ENCODE results near the gene ZNF587.
"Not testable (repeated sequence)": the region's sequence is repeated elsewhere in the genome, so short reads cannot be mapped to it uniquely, and the experiment has no call there.

Gene ZNF587

DNA sequence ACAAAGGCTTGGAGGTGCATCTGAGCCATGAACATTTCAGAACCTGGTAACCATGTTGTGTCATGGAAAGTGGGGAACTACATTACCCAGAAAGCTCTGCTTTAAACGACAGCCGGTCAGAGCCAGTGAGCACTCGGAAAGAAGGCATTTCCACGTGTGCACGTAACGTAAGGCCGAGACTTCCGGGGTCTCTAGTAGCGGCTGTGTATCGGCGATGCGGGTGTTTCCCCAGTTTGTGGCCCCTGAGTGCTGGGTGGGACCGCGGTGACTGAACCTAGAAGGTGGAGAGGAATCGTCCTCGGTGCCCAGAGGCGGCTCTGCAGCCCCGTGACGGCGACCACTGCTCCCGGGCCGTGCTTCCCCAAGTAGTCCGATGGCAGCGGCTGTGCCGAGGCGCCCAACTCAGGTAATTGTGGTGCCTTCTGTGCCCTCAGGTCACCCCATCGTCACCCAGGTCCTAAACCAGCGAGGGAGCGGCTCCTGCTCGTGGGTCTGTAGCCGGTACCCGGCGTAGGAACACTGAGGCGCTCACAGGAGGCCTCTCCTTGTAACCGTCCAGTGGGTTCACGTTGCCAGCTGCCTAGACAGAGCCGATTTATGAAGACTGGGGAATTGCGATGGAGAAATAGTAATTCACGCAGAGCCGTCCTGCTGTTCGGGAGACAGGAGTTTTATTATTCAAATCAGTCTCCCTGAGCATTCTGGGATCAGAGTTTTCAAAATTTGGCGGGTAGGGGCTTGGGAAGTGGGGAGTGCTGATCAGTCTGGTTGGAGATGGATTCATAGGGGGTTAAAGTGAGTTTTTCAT lies at the start of gene ZNF587:
TSS of gene ZNF587 (plus strand) at position 194 of the 808 bp plus-strand sequence. CDS start at position 374, 180 bp downstream.
- DNase-seq, result peak; percentile 57 to 84 (median 80)

DNA sequence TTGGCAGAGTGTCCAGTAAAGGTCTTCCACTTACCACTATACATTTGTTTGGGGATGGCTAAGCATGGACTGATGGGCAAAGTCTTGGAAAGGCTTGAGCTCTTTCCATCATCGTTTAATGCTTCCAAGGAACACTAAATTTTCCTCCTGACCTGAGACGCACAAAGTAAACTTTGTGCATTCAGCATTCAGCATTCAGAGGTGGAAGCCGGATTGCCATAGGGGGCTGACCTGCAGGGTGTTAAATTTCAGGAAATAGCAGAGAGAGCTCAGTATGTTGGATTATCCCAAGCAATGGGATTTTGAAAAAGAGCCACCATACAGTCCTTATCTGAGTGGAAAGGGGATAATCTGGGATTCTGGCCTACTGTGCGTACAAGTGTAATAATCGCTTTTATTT lies 49.0 kb upstream of the ZNF587 start:
- no peak for DNase-seq

GRCh38 chr19:57802269-57802668 lies 47.4 kb upstream of the ZNF587 start:
- no peak for DNase-seq

DNA sequence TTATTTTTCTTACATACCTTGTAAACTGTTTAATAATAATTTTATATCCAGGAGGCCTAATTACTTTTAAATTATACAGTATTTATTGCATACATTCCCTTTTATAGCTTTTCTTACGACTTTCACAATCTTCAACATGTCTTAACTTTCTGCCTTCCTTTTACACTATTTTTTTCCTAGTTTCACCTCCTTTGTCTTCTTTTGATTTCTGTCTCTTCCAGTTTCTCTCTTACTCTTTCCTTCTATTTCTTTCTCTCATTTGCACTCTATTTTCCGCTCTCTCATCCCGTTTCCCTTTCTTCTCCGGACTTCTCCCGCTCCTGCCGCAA lies 46.4 kb upstream of the ZNF587 start:
- no peak for DNase-seq

- DNase-seq, result no peak
These were observed 45.9 kb upstream of the ZNF587 start for GRCh38 chr19:57803594-57804325.

- DNase-seq, result no peak
These were observed 42.1 kb upstream of the ZNF587 start for GRCh38 chr19:57807541-57807940.

DNA sequence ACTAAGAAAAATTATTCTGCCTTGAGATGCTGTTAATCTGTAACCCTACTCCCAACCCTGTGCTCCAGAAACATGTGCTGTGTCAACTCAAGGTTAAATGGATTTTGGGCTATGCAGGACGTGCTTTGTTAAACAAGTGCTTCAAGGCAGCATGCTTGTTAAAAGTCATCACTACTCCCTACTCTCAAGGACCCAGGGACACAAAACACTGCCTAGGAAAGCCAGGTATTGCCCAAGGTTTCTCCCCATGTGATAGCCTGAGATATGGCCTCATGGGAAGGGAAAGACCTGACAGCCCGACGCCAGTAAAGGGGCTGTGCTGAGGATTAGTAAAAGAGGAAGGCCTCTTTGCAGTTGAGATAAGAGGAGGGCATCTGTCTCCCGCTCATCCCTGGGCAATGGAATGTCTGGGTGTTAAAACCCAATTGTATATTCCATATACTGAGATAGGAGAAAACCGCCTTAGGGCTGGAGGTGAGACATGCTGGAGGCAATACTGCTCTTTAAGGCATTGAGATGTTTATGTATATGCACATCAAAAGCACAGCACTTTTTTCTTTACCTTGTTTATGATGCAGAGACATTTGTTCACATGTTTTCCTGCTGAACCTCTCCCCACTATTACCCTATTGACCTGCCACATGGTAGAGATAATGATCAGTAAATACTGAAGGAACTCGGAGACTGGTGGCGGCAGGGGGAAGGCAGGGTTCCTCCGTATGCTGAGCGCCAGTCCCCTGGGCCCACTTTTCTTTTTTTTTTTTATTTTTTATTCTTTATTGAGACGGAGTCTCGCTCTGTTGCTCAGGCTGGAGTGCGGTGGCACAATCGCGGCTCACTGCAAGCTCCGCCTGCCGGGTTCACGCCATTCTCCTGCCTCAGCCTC lies 39.0 kb upstream of the ZNF587 start:
- DNase-seq, result not testable (repeated sequence)

DNA sequence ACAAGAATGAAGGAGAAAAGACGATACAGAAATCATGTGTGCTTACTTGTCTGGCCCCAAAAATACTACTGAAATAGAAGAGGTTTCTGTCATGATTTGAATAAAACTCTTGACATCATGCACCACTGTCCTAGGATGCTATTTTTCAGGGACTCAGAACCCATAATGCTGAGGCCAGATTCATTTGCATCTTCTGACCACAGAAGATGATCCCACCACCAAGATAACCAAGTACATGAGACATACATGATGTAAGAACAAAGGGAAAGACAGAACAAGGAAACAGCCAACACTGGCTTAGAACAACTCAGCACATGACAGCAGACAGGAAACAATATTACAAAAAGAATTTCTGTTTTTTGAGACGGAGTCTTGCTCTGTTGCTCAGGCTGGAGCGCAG lies 37.4 kb upstream of the ZNF587 start:
- peak in 2 of 6 experiments; percentile 15 to 19 for DNase-seq

GRCh38 chr19:57812975-57813820 lies 36.5 kb upstream of the ZNF587 start:
- peak in 3 of 6 experiments; percentile 4 to 12 (median 6) for DNase-seq

DNA sequence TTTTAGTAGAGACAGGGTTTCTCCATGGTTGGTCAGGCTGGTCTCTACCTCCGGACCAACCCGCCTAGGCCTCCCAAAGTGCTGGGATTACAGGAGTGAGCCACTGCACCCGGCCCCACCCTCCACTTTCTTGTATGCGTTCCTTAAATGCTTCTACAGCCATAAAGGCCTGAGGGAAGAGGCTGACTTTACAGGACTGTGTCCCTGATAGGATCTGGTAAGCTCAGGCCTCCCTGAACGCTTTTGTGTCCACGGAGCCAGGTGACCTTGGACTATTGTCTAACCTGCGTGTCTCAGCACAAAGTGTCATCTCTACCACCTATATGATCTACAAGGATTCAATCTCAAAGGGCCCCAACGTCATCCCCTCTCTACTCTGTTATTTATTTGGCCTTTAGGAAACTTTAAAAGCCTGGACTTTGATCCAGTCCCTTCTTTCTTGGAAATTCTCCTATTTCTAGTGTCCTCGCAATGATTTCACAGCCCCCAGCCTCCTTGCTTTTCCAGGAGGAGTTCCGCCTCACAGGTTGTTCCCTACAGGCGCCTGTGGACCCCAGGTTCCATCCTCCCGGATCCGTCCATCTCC lies 35.6 kb upstream of the ZNF587 start:
- DNase-seq, result no peak

- DNase-seq, result peak; percentile 62 to 79 (median 71)
These were observed 35.0 kb upstream of the ZNF587 start, which contains the start of gene ZNF552 for GRCh38 chr19:57814505-57815246. TSS of gene ZNF552 (minus strand) at chr19:57814913. CDS start at chr19:57814743, 170 bp downstream.

- no peak for DNase-seq
These were observed 34.2 kb upstream of the ZNF587 start for GRCh38 chr19:57815247-57816075.

GRCh38 chr19:57816652-57817051 lies 33.0 kb upstream of the ZNF587 start:
- DNase-seq, result no peak

- DNase-seq, result no peak
These were observed 31.7 kb upstream of the ZNF587 start for GRCh38 chr19:57817976-57818375.

DNA sequence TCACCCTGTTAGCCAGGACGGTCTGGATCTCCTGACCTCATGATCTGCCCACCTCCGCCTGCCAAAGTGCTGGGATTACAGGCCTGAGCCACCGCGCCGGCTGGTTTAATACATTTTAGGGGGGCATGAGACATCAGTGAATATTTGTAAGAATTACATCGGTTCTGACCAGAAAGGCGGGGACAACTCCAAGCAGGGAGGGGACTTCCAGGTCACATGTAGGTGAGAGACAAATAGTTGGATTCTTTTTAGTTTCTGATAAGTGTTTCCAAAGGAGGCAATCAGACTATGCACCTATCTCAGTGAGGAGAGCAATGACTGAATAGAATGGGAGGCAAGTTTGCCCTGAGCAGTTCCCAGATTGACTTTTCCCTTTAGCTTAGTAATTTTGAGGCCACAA lies 31.3 kb upstream of the ZNF587 start:
- no peak for DNase-seq

DNA sequence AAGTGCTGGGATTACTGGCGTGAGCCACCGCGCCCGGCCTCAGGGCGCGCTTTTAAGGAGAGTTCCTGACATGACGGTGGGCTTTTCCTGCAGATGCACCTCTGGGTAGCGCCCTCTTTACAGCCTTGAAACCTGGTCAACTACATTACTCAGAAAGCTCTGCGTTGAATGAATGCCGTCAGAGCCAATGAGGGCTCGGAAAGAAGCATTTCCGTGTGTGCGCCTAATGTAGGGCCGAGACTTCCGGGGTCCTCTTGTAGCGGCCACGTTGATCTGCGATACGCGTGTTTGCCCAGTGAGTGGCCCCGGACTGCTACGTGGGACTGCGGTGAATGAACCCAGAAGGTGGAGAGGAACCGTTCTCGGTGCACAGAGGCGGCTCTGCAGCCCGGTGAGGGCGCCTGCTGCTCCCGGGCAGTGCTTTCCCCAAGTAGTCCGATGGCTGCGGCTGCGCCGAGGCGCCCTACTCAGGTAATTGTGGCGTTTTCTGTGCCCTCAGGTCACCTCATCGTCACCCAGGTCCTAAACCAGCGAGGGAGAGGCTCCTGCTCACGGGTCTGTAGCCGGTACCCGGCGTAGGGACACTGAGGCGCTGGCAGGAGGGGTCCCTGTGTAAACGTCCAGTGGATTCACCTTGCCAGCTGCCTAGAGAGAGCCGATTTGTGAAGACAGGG lies 30.0 kb upstream of the ZNF587 start:
- peak; percentile 66 to 82 (median 78) for DNase-seq

GRCh38 chr19:57820599-57820998 lies 29.1 kb upstream of the ZNF587 start:
- DNase-seq, result no peak

- not testable (repeated sequence) for DNase-seq
These were observed 28.6 kb upstream of the ZNF587 start for GRCh38 chr19:57821095-57821494.

GRCh38 chr19:57821501-57821900 lies 28.2 kb upstream of the ZNF587 start:
- DNase-seq, result not testable (repeated sequence)
